Astrocyte (in vitro differentiated cells and primary cell): ENCODE results near the gene HHLA2. TPM values are rescaled to one million over a fixed set of nuclear protein-coding genes. Genes with fewer than 3 reads are reported as not detected.

ENCODE experiments used
- total RNA-seq: library from RNA; stranded (reverse); gene quantifications from 2 replicates; pipeline ENCODE4 v1.2.1, GENCODE V29; 2021

The HHLA2 gene
- total RNA-seq, 1 donor from 2014 or later, result not detected

Other genes with a start within 250 kb of the HHLA2 start
- 33.8 and 34.4 TPM in 2 replicates for gene CD47, start 205.5 kb upstream of the HHLA2 start, total RNA-seq
- gene IFT57, start 74.1 kb upstream of the HHLA2 start, total RNA-seq, result 27.5 and 29.8 TPM in 2 replicates
- 0.36 and 0.59 TPM in 2 replicates for gene MYH15, start 214.0 kb downstream of the HHLA2 start, total RNA-seq